Endothelial cell (in vitro differentiated cells): ENCODE data around the gene MCM7. TPM values are rescaled to one million over a fixed set of nuclear protein-coding genes. Genes with fewer than 3 reads are reported as not detected.
"Not testable (repeated sequence)": the region's sequence is repeated elsewhere in the genome, so short reads cannot be mapped to it uniquely, and the experiment has no call there.

Experiments used
- DNase-seq: peaks from one replicate; pipeline ENCODE4 v3.0.0; 2021; ENCODE audit warnings: low spot score
- H3K27ac Mint-ChIP-seq: one replicate; pipeline ENCODE4 v1.8.0; 2021; ENCODE audit warnings: mixed read lengths, inconsistent platforms; ENCODE audit not compliant: unreplicated experiment
- H3K27me3 Mint-ChIP-seq: one replicate; pipeline ENCODE4 v1.8.0; 2021; ENCODE audit warnings: mild to moderate bottlenecking, moderate library complexity, mixed read lengths, inconsistent platforms; ENCODE audit not compliant: unreplicated experiment
- H3K36me3 Mint-ChIP-seq: one replicate; pipeline ENCODE4 v1.8.0; 2021; ENCODE audit warnings: mild to moderate bottlenecking, low read depth, mixed read lengths, inconsistent platforms; ENCODE audit not compliant: unreplicated experiment
- H3K4me1 Mint-ChIP-seq: one replicate; pipeline ENCODE4 v1.8.0; 2021; ENCODE audit warnings: mild to moderate bottlenecking, mixed read lengths, inconsistent platforms; ENCODE audit not compliant: unreplicated experiment
- H3K4me3 Mint-ChIP-seq: one replicate; pipeline ENCODE4 v1.8.0; 2021; ENCODE audit warnings: mild to moderate bottlenecking, mixed read lengths, inconsistent platforms; ENCODE audit not compliant: unreplicated experiment
- H3K9me3 Mint-ChIP-seq: one replicate; pipeline ENCODE4 v1.8.0; 2021; ENCODE audit warnings: mixed read lengths, inconsistent platforms; ENCODE audit not compliant: unreplicated experiment
- long read RNA-seq: library from polyadenylated mRNA; unstranded; transcript quantifications from one replicate; pipeline ENCODE4 v2.0.0, GENCODE V29; 2020; ENCODE audit not compliant: unreplicated experiment
- total RNA-seq: library from RNA; stranded (reverse); fragmentation: NEBNext Ultra II Directional; extraction: Animal tissue kit (Norgen Biotek cat#: 25700); gene quantifications from one replicate; pipeline ENCODE4 v1.2.1, GENCODE V29; 2021; ENCODE audit not compliant: unreplicated experiment
- TF ChIP-seq, protein P1 (sequence below): fragments of 200-600 bp; sonication (generic); IDR thresholded peaks from one replicate; pipeline ENCODE4 v1.5.0; 2021; ENCODE audit warnings: antibody characterized with exemption; ENCODE audit not compliant: unreplicated experiment

Gene MCM7
- total RNA-seq, result 119 TPM
- long read RNA-seq, transcript MCM7-201 (15 exons, 2,957 nt), result major isoform, 45 of 79 reads
- long read RNA-seq, partial matches to known transcripts, result 16 of 79 reads
- long read RNA-seq, other reads (novel, unspliced or antisense), result 18 of 79 reads

DNA sequence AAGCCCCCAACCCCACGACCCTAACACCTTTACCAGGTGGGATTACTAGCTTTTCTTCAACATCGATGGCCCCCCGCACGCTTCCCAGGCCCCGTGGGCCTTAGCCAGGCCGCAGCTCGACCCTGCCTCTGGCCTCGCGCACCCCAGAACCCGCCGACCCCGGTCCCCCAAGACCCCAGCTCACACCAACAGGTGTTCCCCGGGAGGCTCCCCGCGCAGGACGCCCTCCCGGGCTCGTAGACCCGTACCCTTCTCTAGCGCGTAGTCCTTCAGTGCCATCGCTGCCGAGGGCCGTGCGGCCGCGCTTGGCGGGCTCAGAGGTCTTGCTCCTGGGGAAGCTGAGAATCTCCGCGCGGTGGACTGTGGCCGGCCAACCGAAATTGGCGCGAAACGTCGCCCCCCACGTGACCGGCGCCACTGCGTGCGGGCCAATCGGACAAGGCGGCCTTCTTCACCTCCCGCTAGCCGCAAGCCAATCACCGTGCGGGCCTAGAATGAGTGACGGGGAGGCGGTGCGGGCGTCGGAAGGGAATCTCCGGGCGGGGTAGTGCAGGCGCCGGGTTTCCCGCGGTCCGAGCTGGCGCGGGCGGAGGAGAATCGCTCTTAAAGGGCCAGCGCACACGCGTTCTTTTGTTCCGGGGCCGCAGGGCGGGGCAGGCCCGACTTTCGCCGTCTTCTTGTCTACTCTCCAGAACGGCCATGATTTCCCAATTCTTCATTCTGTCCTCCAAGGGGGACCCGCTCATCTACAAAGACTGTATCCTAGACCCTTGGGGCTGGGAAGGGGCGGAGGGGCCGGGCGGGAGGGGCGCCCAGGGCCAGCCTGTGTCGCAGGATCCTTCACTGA, at the start of gene MCM7, which contains the start of gene AP4M1:
MCM7 (minus strand) TSS at position 382 of the 847 bp plus-strand sequence; CDS start at position 279, 103 bp downstream.
AP4M1 (plus strand) TSS at position 628 of the 847 bp plus-strand sequence; CDS start at position 700, 72 bp downstream.
- peak; percentile 98 for DNase-seq
- H3K27me3 Mint-ChIP-seq, result peaks cover 48% of the 10 kb centered on the region
- TF ChIP-seq, protein P1, sequence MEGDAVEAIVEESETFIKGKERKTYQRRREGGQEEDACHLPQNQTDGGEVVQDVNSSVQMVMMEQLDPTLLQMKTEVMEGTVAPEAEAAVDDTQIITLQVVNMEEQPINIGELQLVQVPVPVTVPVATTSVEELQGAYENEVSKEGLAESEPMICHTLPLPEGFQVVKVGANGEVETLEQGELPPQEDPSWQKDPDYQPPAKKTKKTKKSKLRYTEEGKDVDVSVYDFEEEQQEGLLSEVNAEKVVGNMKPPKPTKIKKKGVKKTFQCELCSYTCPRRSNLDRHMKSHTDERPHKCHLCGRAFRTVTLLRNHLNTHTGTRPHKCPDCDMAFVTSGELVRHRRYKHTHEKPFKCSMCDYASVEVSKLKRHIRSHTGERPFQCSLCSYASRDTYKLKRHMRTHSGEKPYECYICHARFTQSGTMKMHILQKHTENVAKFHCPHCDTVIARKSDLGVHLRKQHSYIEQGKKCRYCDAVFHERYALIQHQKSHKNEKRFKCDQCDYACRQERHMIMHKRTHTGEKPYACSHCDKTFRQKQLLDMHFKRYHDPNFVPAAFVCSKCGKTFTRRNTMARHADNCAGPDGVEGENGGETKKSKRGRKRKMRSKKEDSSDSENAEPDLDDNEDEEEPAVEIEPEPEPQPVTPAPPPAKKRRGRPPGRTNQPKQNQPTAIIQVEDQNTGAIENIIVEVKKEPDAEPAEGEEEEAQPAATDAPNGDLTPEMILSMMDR, result no peak
- peak within 1 kb of the TSS; percentile 94 for H3K4me3 Mint-ChIP-seq
- H3K9me3 Mint-ChIP-seq, result no peaks in the 10 kb centered on the region
- H3K36me3 Mint-ChIP-seq, result peaks cover 42% of the 10 kb centered on the region
- peak within 1 kb of the TSS; percentile 95 for H3K27ac Mint-ChIP-seq
- H3K4me1 Mint-ChIP-seq, result peaks cover 43% of the 10 kb centered on the region

DNA sequence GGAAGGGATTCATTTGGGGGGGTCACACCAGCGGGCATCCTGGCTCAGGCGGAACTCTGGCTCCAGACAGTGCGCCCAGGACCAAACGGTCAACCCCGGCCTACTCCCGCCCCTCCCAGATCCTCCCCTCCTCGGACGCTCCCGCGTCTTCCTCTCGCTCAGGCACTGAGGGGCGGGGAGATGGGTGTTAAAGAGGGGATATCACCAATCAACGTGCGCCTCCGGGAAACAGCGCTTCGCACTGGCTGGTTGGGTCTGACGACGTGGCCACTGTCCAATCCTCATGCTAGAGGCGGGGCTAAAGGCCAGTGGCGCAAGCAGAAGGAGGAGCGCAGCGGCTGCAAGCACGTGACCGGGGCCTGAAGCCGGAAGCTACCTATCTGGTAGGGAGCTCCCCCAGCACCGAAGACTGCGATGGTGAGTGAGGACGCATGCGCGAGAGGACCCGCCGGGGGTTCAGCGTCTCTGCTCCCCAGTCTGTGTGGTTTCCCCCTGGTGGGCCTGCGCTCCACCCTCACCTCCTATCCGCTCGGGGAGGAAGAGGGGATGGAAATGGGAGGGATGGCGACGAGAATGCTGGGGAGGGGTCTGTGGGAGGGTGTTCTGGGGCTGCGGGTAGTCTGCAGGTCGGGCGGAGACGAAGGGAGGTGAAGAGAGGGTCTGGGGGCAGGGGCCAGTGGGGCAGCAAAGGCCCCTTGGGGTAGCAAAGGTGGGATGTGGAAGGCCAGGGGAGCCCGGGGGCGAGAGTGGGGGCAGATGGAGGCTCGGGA, 47.5 kb upstream of the MCM7 start, which contains the start of gene LAMTOR4:
LAMTOR4 (plus strand) TSS at position 360 of the 770 bp plus-strand sequence; CDS start at position 415, 55 bp downstream.
- H3K27me3 Mint-ChIP-seq, result peaks cover 3% of the 10 kb centered on the region

DNA sequence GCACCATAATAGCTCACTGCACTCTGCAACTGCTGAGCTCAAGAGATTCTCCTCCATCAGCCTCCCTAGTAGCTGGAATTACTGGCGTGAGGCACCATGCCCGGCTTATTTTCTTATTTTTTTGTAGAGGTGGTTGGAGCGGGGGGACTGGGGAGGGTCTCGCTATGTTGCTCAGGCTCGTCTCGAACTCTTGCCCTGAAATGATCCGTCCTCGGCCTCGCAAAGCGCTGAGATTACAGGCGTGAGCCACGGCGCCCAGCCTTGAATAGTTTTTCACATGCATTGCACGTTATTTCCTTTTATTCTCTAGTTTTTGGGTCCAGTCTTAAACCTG, 47.0 kb upstream of the MCM7 start:
- H3K27me3 Mint-ChIP-seq, result peaks cover 3% of the 10 kb centered on the region

More for the DNA sequence above, 47.5 kb upstream of the MCM7 start, which contains the start of gene LAMTOR4:
- peaks cover 7% of the 10 kb centered on the region for H3K36me3 Mint-ChIP-seq
- TF ChIP-seq, protein P1, result no peak
- no peaks in the 10 kb centered on the region for H3K9me3 Mint-ChIP-seq
- peak within 1 kb of the TSS; percentile 76 for H3K27ac Mint-ChIP-seq
- H3K4me3 Mint-ChIP-seq, result peak within 1 kb of the TSS; percentile 97
- peak; percentile 92 for DNase-seq
- H3K4me1 Mint-ChIP-seq, result peaks cover 20% of the 10 kb centered on the region

DNA sequence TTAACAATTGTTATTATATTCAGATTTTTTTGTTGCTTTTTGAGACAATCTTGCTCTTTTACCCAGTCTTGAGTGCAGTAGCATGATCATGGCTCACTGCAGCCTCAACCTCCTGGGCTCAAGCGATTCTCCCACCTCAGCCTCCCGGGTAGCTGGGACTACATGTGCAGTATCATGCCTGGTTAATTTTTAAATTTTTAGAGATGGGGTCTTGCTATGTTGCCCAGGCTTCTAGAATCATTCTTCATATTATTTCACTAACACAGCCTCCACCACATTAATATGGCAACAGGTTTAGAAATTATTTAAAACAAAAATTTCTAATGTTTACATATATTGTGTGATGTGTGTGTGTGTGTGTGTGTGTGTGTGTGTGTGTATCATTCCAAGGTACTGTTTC, 46.1 kb upstream of the MCM7 start:
- TF ChIP-seq, protein P1, result no peak
- Mint-ChIP-seq H3K27me3 (peaks cover 3% of the 10 kb centered on the region), H3K4me3 (no peak overlapping the region), H3K36me3 (peaks cover 3% of the 10 kb centered on the region), H3K9me3 (no peaks in the 10 kb centered on the region), H3K4me1 (peaks cover 11% of the 10 kb centered on the region), H3K27ac (no peak overlapping the region)
- no peak for DNase-seq

More for the DNA sequence above, 47.0 kb upstream of the MCM7 start:
- peaks cover 18% of the 10 kb centered on the region for H3K4me1 Mint-ChIP-seq
- peaks cover 7% of the 10 kb centered on the region for H3K36me3 Mint-ChIP-seq
- no peaks in the 10 kb centered on the region for H3K9me3 Mint-ChIP-seq
- peak overlapping the region; percentile 73 for H3K27ac Mint-ChIP-seq
- peak overlapping the region; percentile 97 for H3K4me3 Mint-ChIP-seq
- TF ChIP-seq, protein P1, result no peak
- no peak for DNase-seq

DNA sequence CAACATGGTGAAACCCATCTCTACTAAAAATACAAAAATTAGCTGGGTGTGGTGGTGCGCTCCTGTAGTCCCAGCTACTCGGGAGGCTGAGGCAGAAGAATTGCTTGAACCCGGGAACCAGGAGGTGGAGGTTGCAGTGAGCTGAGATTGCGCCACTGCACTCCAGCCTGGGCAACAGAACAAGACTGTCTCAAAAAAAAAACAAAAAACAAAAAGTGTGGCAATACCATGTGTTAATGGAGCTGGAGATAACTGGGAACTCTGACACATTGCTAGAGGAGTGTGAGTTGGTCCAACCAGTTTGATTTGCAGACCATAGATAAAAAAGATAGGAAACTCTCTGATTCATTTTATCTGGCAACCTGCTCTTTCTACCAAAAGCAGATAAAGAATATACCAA, 45.2 kb upstream of the MCM7 start:
- H3K36me3 Mint-ChIP-seq, H3K9me3 Mint-ChIP-seq, H3K27ac Mint-ChIP-seq, H3K4me1 Mint-ChIP-seq, DNase-seq, H3K4me3 Mint-ChIP-seq, H3K27me3 Mint-ChIP-seq: not testable (repeated sequence)
